ENCODE measurements around the gene RNF225.
A peak's percentile ranks its signal among the peaks of the same experiment; 100 is the strongest.
"Not testable (repeated sequence)": the region's sequence is repeated elsewhere in the genome, so short reads cannot be mapped to it uniquely, and the experiment has no call there.

The RNF225 gene

GRCh38 chr19:58362272-58362994 is 33.0 kb upstream of the RNF225 start, which contains the start of gene ZNF497:
ZNF497 (minus strand) TSS chr19:58362751; CDS start chr19:58357635, 5,116 bp downstream.
- DNase-seq (ENCODE audit: low read depth in 2 of 2): peak; percentile 95 to 97

DNA sequence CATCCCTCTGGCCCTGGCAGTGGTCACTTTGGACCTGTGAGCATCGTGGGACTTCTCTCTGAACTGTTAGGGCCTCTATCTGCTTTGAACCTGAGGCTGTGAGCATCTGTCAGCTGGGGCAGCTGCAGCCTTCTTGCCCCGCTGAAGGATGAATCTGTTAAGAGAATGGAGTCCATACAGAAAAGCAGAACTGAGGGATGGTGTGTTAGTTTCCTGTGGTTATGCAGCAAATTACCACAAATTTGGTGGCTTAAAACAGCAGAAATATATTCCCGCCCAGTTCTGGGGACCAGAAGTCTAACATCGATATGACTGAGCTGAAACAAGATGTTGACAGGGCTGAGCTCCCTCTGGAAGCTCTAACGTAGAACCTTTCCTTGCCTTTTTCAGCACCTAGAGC is 31.3 kb upstream of the RNF225 start:
- no peak for DNase-seq (ENCODE audit: low read depth in 2 of 2)

- DNase-seq (ENCODE audit: low read depth in 2 of 2): no peak
These were observed 28.6 kb upstream of the RNF225 start for GRCh38 chr19:58366585-58367430.

- no peak for DNase-seq (ENCODE audit: low read depth in 2 of 2)
These were observed 27.6 kb upstream of the RNF225 start for GRCh38 chr19:58367698-58368454.

DNA sequence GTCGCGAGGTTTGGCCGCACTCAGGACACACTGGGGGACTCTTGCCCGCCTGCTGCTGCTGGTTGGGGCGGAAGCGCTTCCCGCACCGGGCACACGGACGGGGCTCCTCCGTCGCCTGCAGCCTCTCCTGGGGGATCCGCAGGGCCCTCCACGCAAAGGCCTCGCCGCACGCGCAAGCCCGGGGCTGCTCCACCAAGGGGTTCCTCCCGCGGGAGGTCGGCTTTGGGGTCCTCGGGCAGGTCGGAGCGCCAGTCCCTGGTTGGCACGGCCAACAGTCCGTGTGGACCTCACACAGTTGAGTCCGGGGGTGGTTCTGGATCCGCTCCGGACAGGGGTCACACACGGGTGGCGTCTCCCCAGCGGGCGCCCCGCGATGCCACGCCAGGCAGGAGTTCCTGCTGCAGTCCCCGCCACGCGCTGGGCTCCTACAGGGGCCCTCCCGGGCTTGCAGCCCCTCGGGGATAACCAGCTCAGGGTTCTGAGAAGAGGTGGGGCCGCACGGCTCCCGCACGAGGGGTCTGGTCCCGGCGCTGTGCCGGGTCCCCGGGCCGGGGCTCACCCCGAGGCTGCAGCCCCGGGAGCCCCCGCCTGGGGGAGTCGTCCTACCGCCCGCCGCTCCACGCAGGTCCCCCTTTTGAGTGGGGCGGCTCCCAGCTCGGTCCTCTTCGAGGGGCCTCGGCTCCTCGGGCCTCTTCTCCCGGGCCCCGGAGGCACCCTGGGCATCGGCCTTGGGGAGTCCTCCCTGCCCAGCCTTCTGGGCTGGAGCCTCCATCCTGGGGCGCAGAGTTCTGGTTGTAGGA is 26.7 kb upstream of the RNF225 start:
- DNase-seq (ENCODE audit: low read depth in 2 of 2): no peak

DNA sequence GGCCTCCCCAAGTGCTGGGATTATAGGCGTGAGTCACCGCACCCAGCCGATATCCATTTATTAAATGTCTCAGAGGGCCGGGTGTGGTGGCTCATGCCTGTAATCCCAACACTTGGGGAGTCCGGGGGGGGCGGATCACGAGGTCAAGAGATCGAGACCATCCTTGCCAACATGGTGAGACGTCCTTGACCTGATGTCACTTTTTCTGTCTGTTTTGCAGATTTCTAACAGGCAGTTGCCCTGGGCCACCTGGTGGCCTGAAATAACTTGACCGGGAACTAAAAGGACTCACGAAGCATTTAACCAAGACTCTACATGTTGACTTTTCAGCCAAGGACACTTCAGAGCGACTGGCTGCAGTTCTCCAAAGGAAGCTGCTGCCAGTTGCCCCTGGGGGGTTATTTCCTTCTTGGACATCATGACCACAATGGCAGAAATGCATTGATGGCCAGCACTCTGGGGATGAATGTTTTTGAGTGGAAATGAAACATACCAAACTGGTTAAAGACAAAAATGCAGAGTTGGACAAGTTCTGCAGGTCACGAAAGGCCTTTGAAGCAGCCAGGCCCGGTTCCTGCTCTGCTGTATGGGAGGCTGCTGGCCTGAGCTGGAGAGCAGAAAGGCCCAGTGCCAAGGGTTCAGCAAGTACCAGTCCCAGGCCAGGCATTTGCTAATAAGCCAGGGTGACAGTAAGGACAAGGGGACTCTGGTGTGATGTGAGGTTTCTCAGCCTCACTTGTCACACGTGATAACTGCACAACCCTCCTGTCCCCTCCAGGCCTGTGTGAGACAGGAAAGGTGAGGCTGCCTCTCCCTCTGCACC is 22.9 kb upstream of the RNF225 start:
- no peak for DNase-seq (ENCODE audit: low read depth in 2 of 2)

GRCh38 chr19:58374200-58374599 is 21.3 kb upstream of the RNF225 start:
- DNase-seq (ENCODE audit: low read depth in 2 of 2): no peak

- DNase-seq (ENCODE audit: low read depth in 2 of 2): not testable (repeated sequence)
These were observed 18.7 kb upstream of the RNF225 start for GRCh38 chr19:58376724-58377123.

- DNase-seq (ENCODE audit: low read depth in 2 of 2): no peak
These were observed 16.2 kb upstream of the RNF225 start for GRCh38 chr19:58379246-58379645.

- DNase-seq (ENCODE audit: low read depth in 2 of 2): no peak
These were observed 15.3 kb upstream of the RNF225 start for GRCh38 chr19:58380037-58380661.

DNA sequence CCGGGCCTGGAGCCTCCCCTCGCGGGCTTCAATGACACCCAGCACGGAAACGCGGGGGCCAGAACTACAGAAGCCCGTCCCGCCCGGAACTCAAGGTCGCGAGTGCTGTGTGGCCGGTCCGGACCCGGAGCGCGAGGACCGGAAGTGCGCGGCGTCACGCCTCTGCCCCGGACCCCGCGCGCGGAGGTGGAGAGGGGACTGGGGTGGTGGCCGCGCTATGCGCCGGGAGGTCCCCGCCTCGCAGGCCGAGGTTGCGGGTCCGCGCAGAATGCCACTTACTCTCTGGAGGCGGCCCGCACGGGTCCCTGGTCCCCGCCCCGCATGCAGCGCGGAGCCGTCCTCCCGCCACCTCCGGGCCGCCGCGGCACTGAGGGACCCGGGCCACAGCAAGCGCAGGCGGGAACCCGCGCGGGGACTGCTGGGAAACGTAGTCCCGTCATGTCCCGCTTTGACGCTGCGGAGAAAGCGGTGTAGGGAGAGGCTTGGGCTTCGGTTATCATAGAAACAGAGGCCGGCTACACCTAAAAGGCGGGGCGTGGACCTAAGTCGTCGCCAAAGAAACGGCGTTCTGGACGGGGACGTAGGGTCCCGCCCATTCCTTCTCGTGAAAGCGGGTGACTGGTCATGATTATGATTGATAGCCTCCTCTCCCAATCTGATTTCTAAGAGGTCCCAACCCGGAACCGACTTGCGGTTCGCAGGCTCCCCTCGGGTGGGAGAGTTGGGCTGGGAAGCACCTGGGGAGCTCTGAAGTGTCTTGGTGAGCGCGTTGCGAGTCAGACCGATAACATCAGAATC is 14.6 kb upstream of the RNF225 start, which contains the start of gene ZNF837:
ZNF837 (minus strand) TSS at position 369 of the 798 bp plus-strand sequence. CDS start 11,698 bp downstream, outside the sequence.
- DNase-seq (ENCODE audit: low read depth in 2 of 2): peak; percentile 95 to 96

DNA sequence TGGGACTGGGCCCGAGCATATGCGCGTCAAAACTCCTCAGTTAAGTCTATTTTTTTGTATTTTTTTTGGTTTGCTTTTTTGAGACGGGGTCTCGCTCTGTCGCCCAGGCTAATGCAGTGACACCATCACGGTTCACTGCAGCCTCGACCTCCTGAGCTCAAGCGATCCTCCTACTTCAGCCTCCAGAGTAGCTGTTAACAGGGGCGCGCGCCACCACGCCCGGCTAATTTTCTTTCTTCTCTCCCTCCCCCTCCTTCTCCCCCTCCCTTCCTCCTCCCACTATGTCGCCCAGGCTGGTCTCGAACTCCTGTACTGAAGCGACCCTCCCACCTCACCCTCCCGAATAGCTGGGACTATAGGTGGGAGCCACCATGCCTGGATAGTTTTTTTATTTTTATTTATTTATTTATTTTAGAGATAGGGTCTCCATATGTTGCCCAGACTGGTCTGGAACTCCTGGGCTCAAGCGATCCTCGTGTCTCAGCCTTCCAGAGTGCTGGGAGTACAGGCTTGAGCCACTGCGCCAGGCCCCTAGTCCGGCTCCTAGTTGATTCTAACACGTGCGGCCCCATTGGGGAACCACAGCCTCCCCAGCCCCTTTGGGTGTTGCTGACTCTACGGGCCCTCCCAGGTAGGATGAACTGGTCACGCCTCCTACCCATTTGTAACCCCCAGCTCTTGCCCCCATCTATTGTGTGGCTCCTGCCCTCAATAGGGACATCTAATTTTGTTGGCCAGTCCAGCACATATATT is 13.8 kb upstream of the RNF225 start:
- DNase-seq (ENCODE audit: low read depth in 2 of 2): no peak

GRCh38 chr19:58382997-58383603 is 12.4 kb upstream of the RNF225 start:
- DNase-seq (ENCODE audit: low read depth in 2 of 2): no peak

DNA sequence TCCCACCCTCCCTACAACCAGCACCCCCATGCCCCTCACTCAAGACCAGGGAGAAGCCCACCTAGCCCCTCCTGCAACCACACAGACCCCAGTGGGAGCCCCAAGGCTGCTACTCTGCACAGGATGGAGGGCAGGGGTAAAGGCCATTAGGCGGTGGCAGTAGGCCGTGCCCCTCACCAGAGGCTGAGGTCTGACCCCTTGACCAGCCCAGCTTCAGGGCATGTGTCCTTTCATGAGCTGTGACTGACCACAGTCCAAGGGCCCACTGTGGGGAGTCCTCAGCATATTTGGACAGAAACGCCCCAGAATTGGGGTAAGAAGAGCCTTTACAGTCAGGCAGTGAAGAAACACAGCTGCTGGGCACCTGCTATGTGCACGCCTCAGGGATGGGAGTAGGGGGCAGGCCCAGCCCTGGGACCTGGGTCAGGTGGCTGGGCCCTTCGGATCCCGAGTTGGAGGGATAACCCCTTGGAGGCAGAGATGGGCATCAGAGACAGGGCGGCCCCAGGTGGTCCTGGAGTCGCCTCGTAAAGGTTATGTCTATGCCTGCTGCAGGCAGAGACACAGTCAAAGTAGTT is 10.1 kb upstream of the RNF225 start:
- DNase-seq (ENCODE audit: low read depth in 2 of 2): no peak

GRCh38 chr19:58385891-58386575 is 9.4 kb upstream of the RNF225 start:
- no peak for DNase-seq (ENCODE audit: low read depth in 2 of 2)

DNA sequence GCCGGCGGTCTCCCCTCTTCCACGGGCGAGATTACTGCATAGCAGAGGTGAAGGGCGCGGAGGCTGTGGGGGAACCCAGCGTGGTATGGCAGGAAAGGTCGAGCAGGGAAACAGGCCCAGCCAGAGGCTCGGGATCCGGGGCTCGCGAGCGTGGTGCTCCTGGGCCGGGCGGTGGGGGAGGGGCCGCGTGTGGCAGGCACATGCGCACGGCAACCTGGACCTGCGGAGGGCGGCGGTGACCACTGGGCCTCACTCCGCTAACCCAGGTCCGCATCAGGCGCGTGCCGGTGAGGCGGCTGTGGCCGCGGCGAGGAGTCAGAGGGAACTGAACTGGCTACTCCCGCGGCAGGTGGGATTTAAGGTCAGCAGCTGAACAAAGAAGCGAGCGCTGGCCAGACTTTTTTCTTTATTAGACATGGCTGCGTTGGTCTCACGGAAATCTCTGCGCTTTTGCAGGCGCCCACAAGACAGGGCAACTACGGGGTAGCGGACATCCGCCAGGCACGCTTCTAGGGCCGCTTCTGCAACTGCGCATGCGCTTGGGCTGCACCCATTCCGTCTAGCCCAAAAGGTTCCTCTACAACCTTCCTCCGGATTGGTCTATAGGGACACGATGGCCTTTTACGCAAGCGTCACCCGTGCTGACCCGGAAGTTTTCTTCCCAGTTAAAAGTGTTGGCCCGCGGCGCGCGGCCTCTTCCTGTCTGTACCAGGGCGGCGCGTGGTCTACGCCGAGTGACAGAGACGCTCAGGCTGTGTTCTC is 8.7 kb upstream of the RNF225 start, which contains the start of gene RPS5:
RPS5 (plus strand) TSS at position 694 of the 762 bp plus-strand sequence. CDS start 869 bp downstream, outside the sequence.
- peak; percentile 87 to 91 for DNase-seq (ENCODE audit: low read depth in 2 of 2)
